HepG2 (cell line): ENCODE results near the gene SEC14L6. TPM values are rescaled to one million over a fixed set of nuclear protein-coding genes. Genes with fewer than 3 reads are reported as not detected.

Source experiments
- ATAC-seq: fragments of 200-7000 bp; cut with Tn5 transposase; 3 replicates; pipeline ENCODE4 v1.9.1; 2020; ENCODE audit warnings: mild to moderate bottlenecking, moderate library complexity
- BruUV-seq: library from RNA; stranded (reverse); fragments of 400-500 nt; replicated peaks from 2 replicates; lab custom pipeline; 2021; lab: Mats Ljungman, UMichigan
- CTCF ChIA-PET: fragments of 300-600 bp; formaldehyde crosslinking; extraction: SDS; loops from one replicate; lab custom pipeline; 2021; ENCODE audit warnings: low total read pairs, inconsistent platforms, low intra/inter-chr PET ratio; lab: Yijun Ruan, JAX
- POLR2A ChIA-PET: fragments of 350-600 bp; sonication (Branson Sonifier 250); formaldehyde crosslinking; loops from one replicate; lab custom pipeline; 2020; ENCODE audit warnings: antibody characterized with exemption, inconsistent platforms; lab: Yijun Ruan, JAX
- DNase-seq: peaks from one replicate; pipeline ENCODE4 v3.0.0-alpha.2; 2015; ENCODE audit warnings: low spot score
- FAIRE-seq: peaks from 3 replicates; lab custom pipeline; 2011; peaks lifted over from hg19 to GRCh38; lab: Jason Lieb, UNC
- H2AFZ ChIP-seq: one replicate; pipeline ENCODE4 v1.6.1; 2011; ENCODE audit warnings: low read length, inconsistent platforms
- H3K27ac ChIP-seq: fragments of 300-600 bp; 3 replicates; pipeline ENCODE4 v1.8.0; 2011; ENCODE audit warnings: mixed run types, mild to moderate bottlenecking, mixed read lengths, low read length, inconsistent platforms; ENCODE audit not compliant: insufficient read depth; ENCODE audit errors: extremely low read length
- H3K27me3 ChIP-seq, 2 experiments: fragments of 200-600 bp in 1 of 2; 2 replicates in 1 of 2; 3 replicates in 1 of 2; pipeline versions ENCODE4 v1.6.0 to v1.8.0; 2011; ENCODE audit warnings: low read length in 2 of 2, mild to moderate bottlenecking in 2 of 2, moderate library complexity in 2 of 2, inconsistent platforms in 1 of 2; ENCODE audit not compliant: insufficient read depth in 2 of 2, control insufficient read depth in 1 of 2
- H3K36me3 ChIP-seq, 2 experiments: fragments of 200-600 bp in 1 of 2; replicated peaks in 1 of 2; 2 replicates in 1 of 2; 3 replicates in 1 of 2; pipeline versions ENCODE4 v1.5.1 to v1.8.0; 2011; ENCODE audit warnings: low read length in 2 of 2, inconsistent platforms in 1 of 2; ENCODE audit not compliant: insufficient read depth in 2 of 2, control insufficient read depth in 1 of 2
- H3K4me1 ChIP-seq: 2 replicates; pipeline ENCODE4 v1.5.1; 2012; ENCODE audit warnings: low read length, inconsistent platforms; ENCODE audit not compliant: insufficient read depth
- H3K4me2 ChIP-seq: 2 replicates; pipeline ENCODE4 v1.6.0; 2011; ENCODE audit warnings: low read depth, low read length, inconsistent platforms
- H3K4me3 ChIP-seq, 3 experiments: fragments of 200-600 bp in 1 of 3; sonication (generic), shearing (Covaris generic) in 1 of 3; replicated peaks in 1 of 3; 2 replicates each; pipeline ENCODE4 v1.5.1; 2011 to 2016; ENCODE audit warnings: low read length in 3 of 3, inconsistent platforms in 2 of 3, low read depth in 2 of 3, mild to moderate bottlenecking in 2 of 3, control low read depth in 1 of 3, mixed read lengths in 1 of 3; ENCODE audit not compliant: insufficient read depth in 1 of 3
- H3K79me2 ChIP-seq: one replicate; pipeline ENCODE4 v1.6.1; 2011; ENCODE audit warnings: low read length, inconsistent platforms; ENCODE audit not compliant: insufficient read depth
- H3K9ac ChIP-seq: 2 replicates; pipeline ENCODE4 v1.6.0; 2011; ENCODE audit warnings: mild to moderate bottlenecking, low read depth, low read length, inconsistent platforms; ENCODE audit not compliant: insufficient read depth
- H3K9me3 ChIP-seq: 2 replicates; pipeline ENCODE4 v1.5.1; 2012; ENCODE audit warnings: mild to moderate bottlenecking, low read length
- H4K20me1 ChIP-seq: 2 replicates; pipeline ENCODE4 v1.6.0; 2011; ENCODE audit warnings: inconsistent platforms, mild to moderate bottlenecking, low read length, moderate library complexity; ENCODE audit not compliant: insufficient read depth
- AGO2 ChIP-seq: fragments of 200-400 bp; formaldehyde crosslinking; optimal IDR thresholded peaks from 2 replicates; pipeline ENCODE3; 2017; ENCODE audit warnings: mild to moderate bottlenecking, low read depth, low read length, moderate library complexity
- POGZ ChIP-seq: sonication (generic); formaldehyde crosslinking; IDR thresholded peaks from 2 replicates; pipeline ENCODE4 v1.4.0; 2020; ENCODE audit warnings: mild to moderate bottlenecking, missing genetic modification reagents
- TGIF2 ChIP-seq: IDR thresholded peaks from 2 replicates; pipeline ENCODE4 v1.6.1; 2016; ENCODE audit warnings: control low read depth, missing compliant biosample characterization
- TSC22D2 ChIP-seq: sonication (generic); formaldehyde crosslinking; IDR thresholded peaks from 2 replicates; pipeline ENCODE4 v1.5.1; 2020; ENCODE audit warnings: missing genetic modification reagents, mild to moderate bottlenecking, borderline replicate concordance
- WGBS: methylation state at CpG from one replicate; pipeline ENCODE4 v1.1.6; 2017; ENCODE audit warnings: low lambda C conversion rate; 5-methylcytosine and 5-hydroxymethylcytosine counted together
- in situ Hi-C: cut with HindIII; loops from 2 replicates; pipeline ENCODE4 v1.10.0; 2017; ENCODE audit warnings: low pct_unique_long_range_greater_than_20kb; ENCODE audit not compliant: extremely low pct_ligation_motif_present
- intact Hi-C: fragments of 100-400 bp; cut with micrococcal nuclease; formaldehyde crosslinking; loops from one replicate; pipeline ENCODE4 v1.10.0; 2022; ENCODE audit not compliant: unreplicated experiment
- polyA plus RNA-seq, 8 experiments: library from polyadenylated mRNA; depleted of rRNA in 3 of 8; stranded (reverse) in 7 of 8; unstranded in 1 of 8; fragments of >200 nt; fragmentation: Illumina TruSeq in 4 of 8; extraction: Trizol in 4 of 8; gene quantifications; 2 replicates each; pipeline versions ENCODE4 v1.2.1 to v1.2.3, GENCODE V29; 2011 to 2016; ENCODE audit warnings: low read depth in 4 of 8, missing spikeins in 1 of 8, mixed read lengths in 1 of 8; ENCODE audit not compliant: insufficient read depth in 1 of 8
- total RNA-seq, 5 experiments: library from RNA; depleted of rRNA; stranded (reverse); fragments of >200 nt; fragmentation: Illumina TruSeq; extraction: Trizol; gene quantifications; 2 replicates each; pipeline ENCODE4 v1.2.3, GENCODE V29; 2016; ENCODE audit warnings: low read depth in 1 of 5
- TF ChIP-seq, protein P1 (sequence below): sonication (generic); formaldehyde crosslinking; IDR thresholded peaks from 2 replicates; pipeline ENCODE4 v1.5.1; 2020; ENCODE audit warnings: mild to moderate bottlenecking, missing genetic modification reagents, moderate library complexity

SEC14L6 gene
- total and polyA plus RNA-seq, 2 of the 13 experiments (the other 11 are each of a cell fraction or from before 2014, with no cell fraction given): 0.09 to 9.3 TPM

- FAIRE-seq: no peak
- H3K4me2 ChIP-seq: no peak overlapping the region
- no peak overlapping the region for H3K4me3 ChIP-seq
- H3K9me3 ChIP-seq: no peaks in the 10 kb centered on the region
- no peaks in the 10 kb centered on the region for H3K79me2 ChIP-seq
- TF ChIP-seq AGO2 (no peak), TGIF2 (CRISPR knock-in tag) (no peak), TSC22D2 (CRISPR knock-in tag) (no peak), POGZ (CRISPR knock-in tag) (no peak)
- TF ChIP-seq, protein P1, sequence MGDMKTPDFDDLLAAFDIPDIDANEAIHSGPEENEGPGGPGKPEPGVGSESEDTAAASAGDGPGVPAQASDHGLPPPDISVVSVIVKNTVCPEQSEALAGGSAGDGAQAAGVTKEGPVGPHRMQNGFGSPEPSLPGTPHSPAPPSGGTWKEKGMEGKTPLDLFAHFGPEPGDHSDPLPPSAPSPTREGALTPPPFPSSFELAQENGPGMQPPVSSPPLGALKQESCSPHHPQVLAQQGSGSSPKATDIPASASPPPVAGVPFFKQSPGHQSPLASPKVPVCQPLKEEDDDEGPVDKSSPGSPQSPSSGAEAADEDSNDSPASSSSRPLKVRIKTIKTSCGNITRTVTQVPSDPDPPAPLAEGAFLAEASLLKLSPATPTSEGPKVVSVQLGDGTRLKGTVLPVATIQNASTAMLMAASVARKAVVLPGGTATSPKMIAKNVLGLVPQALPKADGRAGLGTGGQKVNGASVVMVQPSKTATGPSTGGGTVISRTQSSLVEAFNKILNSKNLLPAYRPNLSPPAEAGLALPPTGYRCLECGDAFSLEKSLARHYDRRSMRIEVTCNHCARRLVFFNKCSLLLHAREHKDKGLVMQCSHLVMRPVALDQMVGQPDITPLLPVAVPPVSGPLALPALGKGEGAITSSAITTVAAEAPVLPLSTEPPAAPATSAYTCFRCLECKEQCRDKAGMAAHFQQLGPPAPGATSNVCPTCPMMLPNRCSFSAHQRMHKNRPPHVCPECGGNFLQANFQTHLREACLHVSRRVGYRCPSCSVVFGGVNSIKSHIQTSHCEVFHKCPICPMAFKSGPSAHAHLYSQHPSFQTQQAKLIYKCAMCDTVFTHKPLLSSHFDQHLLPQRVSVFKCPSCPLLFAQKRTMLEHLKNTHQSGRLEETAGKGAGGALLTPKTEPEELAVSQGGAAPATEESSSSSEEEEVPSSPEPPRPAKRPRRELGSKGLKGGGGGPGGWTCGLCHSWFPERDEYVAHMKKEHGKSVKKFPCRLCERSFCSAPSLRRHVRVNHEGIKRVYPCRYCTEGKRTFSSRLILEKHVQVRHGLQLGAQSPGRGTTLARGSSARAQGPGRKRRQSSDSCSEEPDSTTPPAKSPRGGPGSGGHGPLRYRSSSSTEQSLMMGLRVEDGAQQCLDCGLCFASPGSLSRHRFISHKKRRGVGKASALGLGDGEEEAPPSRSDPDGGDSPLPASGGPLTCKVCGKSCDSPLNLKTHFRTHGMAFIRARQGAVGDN: peak; percentile 14; the same call in 1 of the 2 replicates
- no peak overlapping the region for H3K9ac ChIP-seq
- DNase-seq: no peak
- H2AFZ ChIP-seq: no peak overlapping the region
- H3K36me3 ChIP-seq: no peaks in the 10 kb centered on the region
- peaks cover 54% of the 10 kb centered on the region for H3K4me1 ChIP-seq
- ChIA-PET POLR2A (interaction anchor here (2.1 kb wide), 1 partner anchor 27 kb away, joined by 7 read pairs; the partner anchor contains the start of gene PES1), CTCF (no interaction called here)
- no TSS peak for BruUV-seq
- peak; percentile 12; the same call in 1 of the 3 replicates for ATAC-seq
- WGBS: 10% methylated on average over 3 of the region's 3 CpGs
- no peaks in the 10 kb centered on the region for H3K27me3 ChIP-seq
- intact Hi-C loops: no loop called here
- H4K20me1 ChIP-seq: no peaks in the 10 kb centered on the region
- H3K27ac ChIP-seq: no peak overlapping the region
- in situ Hi-C loops: no loop called here
Measured at GRCh38 chr22:30564761-30565119, 18.2 kb upstream of the SEC14L6 start.
